HG03460 (cell line): Measurements from ENCODE around the gene C17orf107.
A peak's percentile ranks its signal among the peaks of the same experiment; 100 is the strongest.

Experiments
- ATAC-seq: cut with Tn5 transposase; IDR thresholded peaks from one replicate; pipeline ENCODE4 v1.9.1; 2021; ENCODE audit not compliant: unreplicated experiment

Gene C17orf107

DNA sequence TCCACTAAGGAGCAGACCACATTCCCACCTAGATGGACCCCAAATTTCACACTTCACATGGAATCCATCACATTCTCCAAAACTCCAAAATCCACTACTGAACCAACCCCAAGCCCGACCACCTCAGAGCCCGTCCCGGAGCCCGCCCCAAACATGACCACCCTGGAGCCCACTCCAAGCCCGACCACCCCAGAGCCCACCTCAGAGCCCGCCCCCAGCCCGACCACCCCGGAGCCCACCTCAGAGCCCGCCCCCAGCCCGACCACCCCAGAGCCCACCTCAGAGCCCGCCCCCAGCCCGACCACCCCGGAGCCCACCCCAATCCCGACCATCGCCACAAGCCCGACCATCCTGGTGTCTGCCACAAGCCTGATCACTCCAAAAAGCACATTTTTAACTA lies 34.3 kb downstream of the C17orf107 start:
- ATAC-seq, result no peak

GRCh38 chr17:4934173-4934979 lies 35.0 kb downstream of the C17orf107 start:
- ATAC-seq, result no peak

DNA sequence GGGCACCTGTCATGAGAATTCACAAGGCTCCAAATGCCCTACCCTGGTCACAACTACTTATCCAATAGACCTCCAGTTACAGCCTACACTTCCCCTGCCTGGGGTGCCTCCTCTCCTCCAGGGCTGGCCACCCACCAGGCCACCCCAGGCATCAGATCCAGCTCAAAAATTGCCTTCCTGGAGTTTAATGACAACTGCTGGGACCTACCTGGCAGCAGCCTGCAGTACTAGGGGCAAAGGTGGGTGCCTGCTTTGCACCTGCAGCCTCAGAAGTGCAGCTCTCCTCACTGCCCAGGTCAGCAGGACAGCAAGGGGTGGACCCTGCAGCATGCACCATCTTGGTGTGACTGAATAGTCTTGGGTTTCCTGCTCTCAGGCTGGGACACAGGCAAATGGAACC lies 36.3 kb downstream of the C17orf107 start:
- no peak for ATAC-seq

DNA sequence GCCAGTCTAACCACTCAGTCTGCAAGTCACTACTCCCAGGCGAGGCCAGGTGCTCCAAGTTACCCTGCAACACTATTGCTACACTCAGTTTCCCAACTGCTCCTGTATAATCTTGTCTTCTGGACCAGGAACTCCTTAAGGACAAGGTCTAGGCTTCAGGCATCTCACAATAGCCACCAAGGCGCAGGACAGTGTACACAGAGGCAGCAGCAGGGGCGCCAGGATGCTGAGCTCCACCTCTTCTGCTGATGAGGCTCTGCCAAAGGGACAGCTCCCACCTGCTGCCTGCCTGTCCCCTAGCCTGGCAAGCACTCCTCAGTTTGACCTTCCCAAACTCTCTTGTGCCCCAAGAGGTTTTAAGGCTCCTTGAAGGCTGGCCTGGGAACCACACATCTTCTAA lies 37.1 kb downstream of the C17orf107 start:
- ATAC-seq, result no peak

GRCh38 chr17:4937553-4937952 lies 38.2 kb downstream of the C17orf107 start:
- ATAC-seq, result no peak

GRCh38 chr17:4938069-4938491 lies 38.7 kb downstream of the C17orf107 start:
- no peak for ATAC-seq

DNA sequence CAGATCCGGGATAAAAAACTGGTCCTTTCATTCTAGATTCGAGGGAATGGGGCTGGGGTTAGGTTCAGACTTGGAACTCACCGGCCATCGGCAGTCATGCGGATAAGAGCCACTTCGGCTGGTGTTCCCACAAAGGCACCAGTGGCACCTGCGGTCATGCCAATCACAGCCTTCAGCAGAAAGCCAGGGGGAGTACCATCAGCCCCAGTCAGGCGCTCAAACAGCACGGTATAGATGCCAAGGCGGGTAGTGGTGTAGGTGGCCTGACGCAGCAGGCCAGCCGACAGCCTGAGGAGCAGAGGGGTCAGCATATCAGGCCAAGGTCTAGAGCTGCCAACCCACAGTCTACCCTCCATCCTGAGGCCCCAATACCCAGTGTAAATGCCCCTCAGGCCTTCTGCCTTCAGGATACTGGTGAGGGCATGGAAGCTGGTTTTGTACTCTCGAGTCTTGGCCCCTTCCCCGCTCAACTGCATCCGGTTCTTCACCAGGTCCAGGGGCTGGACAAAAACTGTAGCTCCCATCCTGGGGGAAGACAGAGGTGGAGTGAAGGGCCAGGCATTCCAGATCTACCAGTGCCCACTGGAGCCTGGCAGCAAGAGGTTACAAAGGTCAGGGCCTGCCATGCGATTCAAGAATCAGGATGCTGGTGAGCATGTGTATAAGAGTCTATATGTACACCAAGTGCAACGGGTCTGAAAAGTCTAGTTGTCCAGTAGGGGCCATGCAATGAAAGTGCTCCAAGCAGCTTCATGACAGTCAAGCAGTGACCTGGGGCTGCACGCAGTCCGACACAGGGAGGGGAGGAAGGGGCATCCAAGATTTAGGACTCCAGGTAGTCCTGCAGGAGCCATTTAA lies 39.6 kb downstream of the C17orf107 start:
- ATAC-seq, result no peak

DNA sequence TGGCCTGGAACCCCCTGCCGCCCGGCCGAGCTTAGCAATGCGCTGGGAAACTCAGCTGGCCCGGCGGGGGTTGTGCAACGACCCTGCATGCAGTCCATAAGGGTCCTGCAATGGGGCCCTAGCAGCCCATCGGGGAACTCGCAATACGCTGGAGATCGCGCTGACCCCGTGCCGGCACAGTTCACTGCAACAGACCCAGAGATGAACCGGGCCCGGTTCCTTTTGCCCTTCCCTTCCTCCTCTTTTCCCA lies 40.1 kb downstream of the C17orf107 start:
- peak; percentile 17 for ATAC-seq

DNA sequence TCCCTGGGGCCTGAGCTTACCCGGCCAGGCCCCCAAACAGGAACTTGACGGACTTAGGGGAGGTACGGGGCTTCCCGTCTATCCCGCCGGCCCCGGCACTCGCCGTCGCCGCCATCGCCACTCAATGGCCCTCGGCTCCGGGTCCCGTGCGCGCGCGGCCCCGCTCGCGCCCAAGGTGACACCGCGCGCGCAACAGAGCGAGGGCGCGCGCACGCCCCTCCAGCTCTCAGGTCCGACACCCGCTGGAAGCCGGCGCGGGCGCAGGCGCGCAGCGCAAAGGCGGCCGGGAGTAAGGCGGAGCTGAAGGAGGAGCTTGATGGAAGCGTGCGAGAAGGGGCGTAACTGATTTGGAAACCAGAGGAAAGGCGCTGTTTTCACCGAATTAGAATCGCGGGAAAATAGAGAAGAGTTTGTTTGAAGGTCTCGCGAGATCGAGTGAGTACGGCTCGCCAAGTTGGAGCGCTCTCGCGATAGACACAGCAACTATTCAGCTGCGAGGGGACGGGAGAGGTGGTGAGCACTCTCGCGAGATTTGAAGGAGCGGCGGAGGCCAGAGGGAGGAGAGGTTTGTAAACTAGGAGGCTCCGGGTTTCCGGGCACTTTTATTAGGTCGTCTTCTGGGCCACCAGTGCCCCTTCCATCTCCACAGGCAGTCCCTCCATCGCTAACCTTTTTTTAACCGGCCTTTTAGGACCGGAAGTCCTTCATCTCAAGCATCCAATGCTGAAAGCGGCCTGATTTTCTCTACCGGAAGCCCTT lies 40.6 kb downstream of the C17orf107 start, which contains the start of the genes RNF167 and SLC25A11:
Gene RNF167 (plus strand): TSS at position 473 of the 759 bp plus-strand sequence. CDS start 642 bp downstream, outside the sequence.
Gene SLC25A11 (minus strand): TSS at position 251 of the 759 bp plus-strand sequence. CDS start 136 bp downstream, at position 115.
- ATAC-seq, result peak; percentile 73

GRCh38 chr17:4940555-4941318 lies 41.4 kb downstream of the C17orf107 start:
- ATAC-seq, result no peak

DNA sequence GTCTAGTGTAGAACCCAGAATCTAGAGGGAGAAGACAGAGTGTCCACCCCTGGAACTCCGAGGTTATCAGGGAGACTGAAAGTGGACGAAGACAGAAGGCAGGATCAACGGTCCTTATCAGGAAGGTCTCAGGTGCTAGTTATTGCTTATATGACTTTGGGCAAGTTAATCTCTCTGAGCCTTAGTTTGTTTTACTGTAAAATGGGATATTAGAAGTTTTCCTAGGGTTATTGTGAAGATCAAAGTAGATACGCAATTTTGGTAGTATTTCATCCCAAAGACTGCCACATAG lies 41.9 kb downstream of the C17orf107 start:
- ATAC-seq, result no peak

DNA sequence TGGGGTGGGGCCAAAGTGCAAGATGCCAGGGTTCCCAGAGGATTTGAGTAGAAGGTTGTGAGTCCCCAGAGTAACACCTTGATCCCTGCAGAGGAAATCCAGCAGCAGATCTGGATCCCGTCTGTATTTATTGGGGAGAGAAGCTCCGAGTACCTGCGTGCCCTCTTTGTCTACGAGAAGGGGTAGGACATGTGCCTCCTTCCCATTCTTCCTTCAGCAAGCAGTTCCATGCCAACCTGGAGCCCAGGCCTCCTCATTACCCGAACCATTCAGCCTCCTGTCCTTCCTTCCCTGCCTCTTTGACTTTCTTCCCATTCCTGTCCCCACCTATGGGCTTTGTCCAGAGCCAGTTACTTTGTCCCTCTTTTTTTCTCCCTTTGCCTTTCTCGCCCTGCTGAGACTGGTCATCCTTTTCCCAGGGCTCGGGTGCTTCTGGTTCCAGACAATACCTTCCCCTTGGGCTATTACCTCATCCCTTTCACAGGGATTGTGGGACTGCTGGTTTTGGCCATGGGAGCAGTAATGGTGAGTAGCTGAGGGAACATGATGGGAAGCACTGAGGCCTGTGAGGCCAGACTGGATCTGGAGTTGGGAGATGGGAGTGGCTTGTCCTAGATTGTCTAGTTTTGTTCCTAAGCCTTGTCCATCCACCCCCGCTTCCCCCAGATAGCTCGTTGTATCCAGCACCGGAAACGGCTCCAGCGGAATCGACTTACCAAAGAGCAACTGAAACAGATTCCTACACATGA lies 43.6 kb downstream of the C17orf107 start:
- no peak for ATAC-seq

- no peak for ATAC-seq
Measured at GRCh38 chr17:4944163-4944553, 44.8 kb downstream of the C17orf107 start.

- ATAC-seq, result no peak
Measured at GRCh38 chr17:4944554-4945175, 45.3 kb downstream of the C17orf107 start.

- peak; percentile 18 for ATAC-seq
Measured at GRCh38 chr17:4945176-4945943, 46.0 kb downstream of the C17orf107 start.

GRCh38 chr17:4945944-4946280 lies 46.6 kb downstream of the C17orf107 start:
- no peak for ATAC-seq

DNA sequence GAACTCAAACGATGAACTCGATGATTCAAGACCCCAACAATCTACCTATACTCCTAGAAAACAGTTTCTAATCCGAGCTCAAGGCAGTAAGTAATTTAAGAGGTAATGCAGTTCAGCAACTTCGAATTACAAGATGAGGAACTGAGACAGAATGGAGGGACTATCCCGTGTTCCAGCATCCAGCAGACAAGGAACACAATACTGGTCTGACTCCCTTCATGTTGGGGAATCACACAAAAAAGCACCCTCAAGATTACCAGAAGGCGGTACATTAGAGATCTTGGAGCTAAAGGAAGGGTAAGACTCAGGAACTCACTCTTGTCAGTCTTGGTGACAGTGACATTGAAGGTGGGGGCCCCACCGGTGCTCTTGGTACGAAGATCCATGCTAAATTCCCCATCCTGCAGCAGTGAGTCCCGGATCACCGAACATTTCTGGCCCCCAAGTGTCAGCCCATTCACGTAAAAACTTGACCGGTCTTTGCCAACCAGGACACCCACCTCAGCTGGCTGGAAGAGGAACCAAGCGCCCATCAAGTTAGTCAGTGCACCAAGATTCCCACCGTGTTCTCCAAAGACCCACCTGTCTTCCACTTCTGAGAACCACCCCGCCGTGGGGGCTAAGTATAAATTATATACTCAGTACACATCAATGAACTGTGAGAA lies 47.1 kb downstream of the C17orf107 start:
- no peak for ATAC-seq

DNA sequence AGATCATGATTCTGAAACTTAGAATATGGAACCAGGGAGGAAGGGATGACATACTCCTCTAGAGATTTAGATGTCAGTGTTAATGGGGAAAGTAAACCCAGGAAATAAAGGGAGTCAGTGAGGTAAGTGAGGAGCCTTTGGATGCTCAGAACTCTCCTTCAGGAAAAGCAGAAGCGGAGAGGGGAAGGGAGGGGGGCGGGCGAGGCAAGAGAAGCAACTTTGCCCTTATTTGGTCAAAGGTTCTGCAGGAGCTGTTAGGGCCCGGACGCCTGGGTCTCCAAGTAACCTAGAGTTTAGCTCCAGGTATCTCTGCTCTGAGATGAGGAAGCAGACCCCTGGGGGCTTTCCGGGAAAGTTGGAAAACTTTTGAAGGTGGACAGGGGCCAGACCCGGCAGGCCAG lies 47.7 kb downstream of the C17orf107 start:
- no peak for ATAC-seq
